GM23248 (cell line): ENCODE data around the gene CACNA1E. TPM values are rescaled to one million over a fixed set of nuclear protein-coding genes. Genes with fewer than 3 reads are reported as not detected.

ENCODE experiments used
- DNase-seq: peaks from one replicate; pipeline ENCODE4 v3.0.0-alpha.2; 2015
- H2AFZ ChIP-seq: fragments of 200-600 bp; sonication (generic); 2 replicates; pipeline ENCODE4 v1.6.1; 2016; ENCODE audit warnings: antibody characterized with exemption
- H3F3A ChIP-seq: fragments of 200-600 bp; sonication (generic); 2 replicates; pipeline ENCODE4 v1.6.1; 2016; ENCODE audit warnings: mild to moderate bottlenecking, antibody characterized with exemption, mixed run types; ENCODE audit not compliant: insufficient read depth
- H3K27ac ChIP-seq: fragments of 200-600 bp; sonication (generic); 2 replicates; pipeline ENCODE4 v1.5.1; 2016; ENCODE audit warnings: mild to moderate bottlenecking
- H3K27me3 ChIP-seq: fragments of 200-600 bp; sonication (generic); replicated peaks from 2 replicates; pipeline ENCODE4 v1.6.1; 2016; ENCODE audit warnings: mild to moderate bottlenecking; ENCODE audit not compliant: insufficient read depth
- H3K36me3 ChIP-seq: fragments of 200-600 bp; sonication (generic); 2 replicates; pipeline ENCODE4 v1.6.1; 2016; ENCODE audit warnings: low read depth, mild to moderate bottlenecking
- H3K4me1 ChIP-seq: fragments of 200-600 bp; sonication (generic); 2 replicates; pipeline ENCODE4 v1.6.1; 2016; ENCODE audit warnings: mild to moderate bottlenecking; ENCODE audit not compliant: insufficient read depth
- H3K4me2 ChIP-seq: fragments of 200-600 bp; sonication (generic); one replicate; pipeline ENCODE4 v1.6.1; 2016; ENCODE audit warnings: mild to moderate bottlenecking; ENCODE audit not compliant: unreplicated experiment
- H3K4me3 ChIP-seq: fragments of 200-600 bp; sonication (generic); 2 replicates; pipeline ENCODE4 v1.5.1; 2016; ENCODE audit warnings: mild to moderate bottlenecking
- H3K79me2 ChIP-seq: fragments of 200-600 bp; sonication (generic); 2 replicates; pipeline ENCODE4 v1.6.1; 2016; ENCODE audit warnings: mild to moderate bottlenecking; ENCODE audit not compliant: insufficient read depth
- H3K9ac ChIP-seq: fragments of 200-600 bp; sonication (generic); 2 replicates; pipeline ENCODE4 v1.6.1; 2016; ENCODE audit warnings: mild to moderate bottlenecking
- H3K9me2 ChIP-seq: fragments of 200-600 bp; sonication (generic); 2 replicates; pipeline ENCODE4 v1.6.1; 2016; ENCODE audit warnings: mixed run types, mild to moderate bottlenecking, moderate library complexity; ENCODE audit not compliant: insufficient read depth
- H3K9me3 ChIP-seq: fragments of 200-600 bp; sonication (generic); one replicate; pipeline ENCODE4 v1.6.1; 2017; ENCODE audit warnings: low read depth
- H4K20me1 ChIP-seq: fragments of 200-600 bp; sonication (generic); 2 replicates; pipeline ENCODE4 v1.6.0; 2016; ENCODE audit not compliant: insufficient read depth
- EZH2 ChIP-seq: fragments of 200-600 bp; sonication (generic); IDR thresholded peaks from 2 replicates; pipeline ENCODE4 v1.6.1; 2018; ENCODE audit warnings: antibody characterized with exemption, mild to moderate bottlenecking; ENCODE audit not compliant: insufficient read depth, poor library complexity, severe bottlenecking
- EZH2phosphoT487 ChIP-seq: fragments of 200-600 bp; sonication (generic); IDR thresholded peaks from 2 replicates; pipeline ENCODE4 v1.6.1; 2018; ENCODE audit warnings: antibody characterized with exemption, moderate library complexity, mild to moderate bottlenecking, low read depth; ENCODE audit not compliant: insufficient read depth
- WGBS, 2 experiments: methylation state at CpG; one replicate each; pipeline ENCODE4 v1.1.6; 2015 to 2017; ENCODE audit warnings: low lambda C conversion rate in 2 of 2, low coverage in 1 of 2; ENCODE audit errors: missing lambda C conversion rate in 2 of 2; 5-methylcytosine and 5-hydroxymethylcytosine counted together
- in situ Hi-C: fragments of 300-500 bp; cut with MboI; formaldehyde crosslinking; loops from 2 replicates; pipeline ENCODE4 v1.15.0; 2020
- polyA plus RNA-seq: library from polyadenylated mRNA; unstranded; fragments of >200 nt; fragmentation: Nextera tagmentation; extraction: Ambion mirVana; gene quantifications from 2 replicates; pipeline ENCODE4 v1.2.1, GENCODE V29; 2016
- total RNA-seq: library from RNA; depleted of rRNA; stranded (reverse); fragments of >200 nt; shearing (Covaris generic); gene quantifications from 2 replicates; pipeline ENCODE4 v1.2.3, GENCODE V29; 2014

Gene CACNA1E
- total and polyA plus RNA-seq, 2 experiments from 2014 or later = not detected

- in situ Hi-C loops = no loop called here
- H3K9me2 ChIP-seq = no peaks in the 10 kb centered on the region
- H3F3A ChIP-seq = no peaks in the 10 kb centered on the region
- no peak for DNase-seq
- H3K4me2 ChIP-seq = no peak overlapping the region
- H3K4me1 ChIP-seq = no peaks in the 10 kb centered on the region
- H4K20me1 ChIP-seq = no peaks in the 10 kb centered on the region
- no peak overlapping the region for H3K9ac ChIP-seq
- no peak for TF ChIP-seq EZH2
- no peak for TF ChIP-seq EZH2phosphoT487
- no peaks in the 10 kb centered on the region for H3K9me3 ChIP-seq
- no peaks in the 10 kb centered on the region for H3K27me3 ChIP-seq
- no peaks in the 10 kb centered on the region for H3K79me2 ChIP-seq
- H2AFZ ChIP-seq = no peak overlapping the region
- H3K27ac ChIP-seq = no peak overlapping the region
- WGBS, 2 experiments = 5% methylated on average over 2 of the region's 2 CpGs
- no peak overlapping the region for H3K4me3 ChIP-seq
- H3K36me3 ChIP-seq = no peaks in the 10 kb centered on the region
These were observed 323.4 kb downstream of the CACNA1E start for GRCh38 chr1:181806746-181807145.

- no peaks in the 10 kb centered on the region for H3K36me3 ChIP-seq
- no peak for DNase-seq
- TF ChIP-seq EZH2 = no peak
- no peak for TF ChIP-seq EZH2phosphoT487
- H3K4me2 ChIP-seq = no peak overlapping the region
- no peaks in the 10 kb centered on the region for H3K79me2 ChIP-seq
- no peaks in the 10 kb centered on the region for H3K9me3 ChIP-seq
- no peak overlapping the region for H2AFZ ChIP-seq
- H3K9ac ChIP-seq = no peak overlapping the region
- H3K4me3 ChIP-seq = no peak overlapping the region
- H3K4me1 ChIP-seq = no peaks in the 10 kb centered on the region
- no peaks in the 10 kb centered on the region for H4K20me1 ChIP-seq
- in situ Hi-C loops = no loop called here
- H3F3A ChIP-seq = no peaks in the 10 kb centered on the region
- 9 to 14% methylated on average over 4 of the region's 4 CpGs for WGBS, 2 experiments
- H3K27ac ChIP-seq = no peak overlapping the region
- no peaks in the 10 kb centered on the region for H3K9me2 ChIP-seq
- H3K27me3 ChIP-seq = no peaks in the 10 kb centered on the region
These were observed 323.9 kb downstream of the CACNA1E start for GRCh38 chr1:181807251-181807650.

GRCh38 chr1:181809991-181810545 is 326.8 kb downstream of the CACNA1E start:
- Histone ChIP-seq H4K20me1 (no peaks in the 10 kb centered on the region), H3K9me3 (no peaks in the 10 kb centered on the region), H3K9me2 (no peaks in the 10 kb centered on the region), H3K27ac (no peak overlapping the region), H3K4me1 (no peaks in the 10 kb centered on the region), H3K79me2 (no peaks in the 10 kb centered on the region), H2AFZ (no peak overlapping the region), H3K4me3 (no peak overlapping the region), H3K36me3 (no peaks in the 10 kb centered on the region), H3K27me3 (no peaks in the 10 kb centered on the region), H3K9ac (no peak overlapping the region), H3F3A (no peaks in the 10 kb centered on the region), H3K4me2 (no peak overlapping the region)
- in situ Hi-C loops = no loop called here
- WGBS, 2 experiments = 31 to 53% methylated on average over 1 of the region's 1 CpG
- TF ChIP-seq EZH2phosphoT487 (no peak), EZH2 (no peak)
- DNase-seq = no peak

GRCh38 chr1:181812208-181812607 is 328.9 kb downstream of the CACNA1E start:
- Histone ChIP-seq H3F3A (no peaks in the 10 kb centered on the region), H4K20me1 (no peaks in the 10 kb centered on the region), H3K9me2 (no peaks in the 10 kb centered on the region), H2AFZ (no peak overlapping the region), H3K4me3 (no peak overlapping the region), H3K27ac (no peak overlapping the region), H3K4me1 (no peaks in the 10 kb centered on the region), H3K27me3 (no peaks in the 10 kb centered on the region), H3K9me3 (no peaks in the 10 kb centered on the region), H3K36me3 (no peaks in the 10 kb centered on the region), H3K4me2 (no peak overlapping the region), H3K79me2 (no peaks in the 10 kb centered on the region), H3K9ac (no peak overlapping the region)
- WGBS, 2 experiments = 23 to 29% methylated on average over 7 of the region's 7 CpGs
- TF ChIP-seq EZH2phosphoT487 (no peak), EZH2 (no peak)
- no peak for DNase-seq
- in situ Hi-C loops = no loop called here

GRCh38 chr1:181813266-181813665 is 329.9 kb downstream of the CACNA1E start:
- Histone ChIP-seq H3K9ac (no peak overlapping the region), H4K20me1 (no peaks in the 10 kb centered on the region), H3K9me3 (no peaks in the 10 kb centered on the region), H3K27me3 (no peaks in the 10 kb centered on the region), H3K4me3 (no peak overlapping the region), H3K79me2 (no peaks in the 10 kb centered on the region), H3K36me3 (no peaks in the 10 kb centered on the region), H3K9me2 (no peaks in the 10 kb centered on the region), H3F3A (no peaks in the 10 kb centered on the region), H3K27ac (no peak overlapping the region), H2AFZ (no peak overlapping the region), H3K4me1 (no peaks in the 10 kb centered on the region), H3K4me2 (no peak overlapping the region)
- in situ Hi-C loops = no loop called here
- 16 to 23% methylated on average over 4 of the region's 4 CpGs for WGBS, 2 experiments
- TF ChIP-seq EZH2 (no peak), EZH2phosphoT487 (no peak)
- no peak for DNase-seq
